RWPE2 (cell line): ENCODE data around the gene HMGXB3.

Experiments
- ATAC-seq: fragments of 200-7000 bp; cut with Tn5 transposase; 3 replicates; pipeline ENCODE4 v1.9.1; 2021; ENCODE audit warnings: low read depth
- DNase-seq: peaks from one replicate; pipeline ENCODE4 v3.0.0-alpha.2; 2020; ENCODE audit warnings: low spot score
- H3K27ac ChIP-seq: fragments of 450-650 bp; 2 replicates; pipeline ENCODE4 v1.5.1; 2017; ENCODE audit warnings: mild to moderate bottlenecking; ENCODE audit not compliant: poor library complexity, severe bottlenecking
- H3K27me3 ChIP-seq: fragments of 250-450 bp; sonication (Bioruptor Pico); 2 replicates; pipeline ENCODE4 v1.5.1; 2021; ENCODE audit warnings: mild to moderate bottlenecking, moderate library complexity; ENCODE audit not compliant: insufficient read depth, poor library complexity, severe bottlenecking
- H3K36me3 ChIP-seq: fragments of 250-450 bp; sonication (Bioruptor Pico); 2 replicates; pipeline ENCODE4 v1.5.1; 2020; ENCODE audit warnings: low read depth, mild to moderate bottlenecking, moderate library complexity
- H3K4me1 ChIP-seq: fragments of 250-450 bp; sonication (Bioruptor Pico); 2 replicates; pipeline ENCODE4 v1.5.1; 2021; ENCODE audit warnings: mild to moderate bottlenecking, moderate library complexity; ENCODE audit not compliant: insufficient read depth, poor library complexity, severe bottlenecking
- H3K4me3 ChIP-seq: fragments of 250-450 bp; sonication (Bioruptor Pico); 2 replicates; pipeline ENCODE4 v1.5.1; 2021; ENCODE audit warnings: mild to moderate bottlenecking, moderate library complexity; ENCODE audit not compliant: severe bottlenecking
- H3K9me3 ChIP-seq: fragments of 250-450 bp; sonication (Bioruptor Pico); 2 replicates; pipeline ENCODE4 v1.5.1; 2021; ENCODE audit warnings: mild to moderate bottlenecking, moderate library complexity; ENCODE audit not compliant: severe bottlenecking
- CTCF ChIP-seq: fragments of 450-650 bp; IDR thresholded peaks from one replicate; pipeline ENCODE4 v1.5.1; 2017; ENCODE audit warnings: mild to moderate bottlenecking, moderate library complexity; ENCODE audit not compliant: poor library complexity, severe bottlenecking

The HMGXB3 gene

DNA sequence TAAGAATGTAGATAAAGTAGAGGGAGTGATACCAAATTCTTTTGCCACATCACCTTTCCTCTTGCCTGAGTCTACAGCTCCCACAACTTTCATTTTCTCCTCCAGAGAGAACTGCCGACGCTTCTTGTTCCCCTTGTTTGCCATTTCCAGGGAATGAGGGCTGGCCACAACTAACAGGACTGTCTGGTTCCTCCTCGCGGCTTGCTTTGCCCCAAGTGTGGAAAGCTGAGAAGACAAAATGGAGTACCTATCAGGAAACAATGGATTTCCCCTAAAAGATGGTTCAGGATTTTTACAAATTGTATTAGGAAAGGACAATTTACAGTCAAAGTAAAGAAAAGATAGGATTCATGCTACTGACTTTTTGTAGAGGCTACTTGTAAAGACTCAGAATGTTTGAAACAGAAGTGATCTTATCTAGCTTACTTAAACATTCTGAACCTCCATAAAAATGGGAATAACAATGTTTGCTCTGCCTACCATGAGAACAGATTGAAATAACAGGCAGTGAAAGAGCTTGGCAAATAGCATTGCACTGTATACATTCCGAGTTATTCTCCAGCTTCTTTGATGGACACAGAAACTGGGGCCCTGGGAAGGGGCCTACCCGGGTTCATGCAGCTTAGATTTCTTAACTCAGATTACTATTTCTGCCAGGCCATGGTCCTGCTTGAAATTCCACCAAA is 4.2 kb upstream of the HMGXB3 start:
- DNase-seq (no peak), ATAC-seq (no peak)
- Histone ChIP-seq H3K36me3 (no peaks in the 10 kb centered on the region; the same call in 1 of the 2 replicates), H3K27me3 (no peaks in the 10 kb centered on the region), H3K9me3 (no peaks in the 10 kb centered on the region), H3K27ac (no peak overlapping the region), H3K4me1 (peaks cover 5% of the 10 kb centered on the region), H3K4me3 (no peak overlapping the region)
- no peak for TF ChIP-seq CTCF

- ATAC-seq = no peak
- TF ChIP-seq CTCF = no peak
These were observed 2.3 kb upstream of the HMGXB3 start for GRCh38 chr5:149998281-149998680.

DNA sequence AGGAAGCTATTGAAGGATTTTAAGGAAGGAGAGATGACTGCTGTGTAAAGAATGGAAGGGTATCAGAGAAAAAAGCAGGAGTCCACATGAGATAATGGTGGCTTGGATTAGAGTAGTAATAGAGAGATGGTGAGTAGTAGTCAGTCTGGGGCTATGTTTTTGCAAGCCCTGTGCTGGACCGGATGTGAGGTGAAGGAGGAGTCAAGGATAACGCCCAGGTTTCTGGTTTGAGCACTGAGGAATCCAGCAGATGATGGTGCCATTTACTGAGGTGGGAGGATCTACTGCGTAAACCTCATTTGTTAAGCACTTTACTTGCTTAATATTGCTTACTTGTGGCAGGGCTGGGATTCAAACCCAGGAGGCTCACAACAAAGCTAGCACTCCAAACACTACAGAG is 1.2 kb upstream of the HMGXB3 start:
- Histone ChIP-seq H3K4me1 (peaks cover 16% of the 10 kb centered on the region), H3K4me3 (peak overlapping the region; percentile 60), H3K36me3 (peaks cover 19% of the 10 kb centered on the region), H3K27me3 (no peaks in the 10 kb centered on the region), H3K9me3 (no peaks in the 10 kb centered on the region), H3K27ac (peak overlapping the region; percentile 69)
- ATAC-seq (no peak), DNase-seq (no peak)
- TF ChIP-seq CTCF = no peak

More at GRCh38 chr5:149998281-149998680, 2.3 kb upstream of the HMGXB3 start:
- H3K9me3 ChIP-seq = no peaks in the 10 kb centered on the region
- DNase-seq = no peak
- peaks cover 16% of the 10 kb centered on the region for H3K4me1 ChIP-seq
- no peaks in the 10 kb centered on the region for H3K27me3 ChIP-seq
- peaks cover 14% of the 10 kb centered on the region for H3K36me3 ChIP-seq
- H3K27ac ChIP-seq = no peak overlapping the region
- H3K4me3 ChIP-seq = no peak overlapping the region

- peak overlapping the region; percentile 69 for H3K27ac ChIP-seq
- peaks cover 16% of the 10 kb centered on the region for H3K4me1 ChIP-seq
- no peak for ATAC-seq
- H3K27me3 ChIP-seq = no peaks in the 10 kb centered on the region
- H3K9me3 ChIP-seq = no peaks in the 10 kb centered on the region
- H3K36me3 ChIP-seq = peaks cover 24% of the 10 kb centered on the region
- TF ChIP-seq CTCF = no peak
- peak overlapping the region; percentile 60 for H3K4me3 ChIP-seq
- no peak for DNase-seq
These were observed 678 bp upstream of the HMGXB3 start for GRCh38 chr5:149999866-150000255.

- ATAC-seq (peak; percentile 19), DNase-seq (no peak)
- TF ChIP-seq CTCF = no peak
- Histone ChIP-seq H3K4me1 (peaks cover 16% of the 10 kb centered on the region), H3K27me3 (no peaks in the 10 kb centered on the region), H3K9me3 (no peaks in the 10 kb centered on the region), H3K36me3 (peaks cover 34% of the 10 kb centered on the region), H3K27ac (peak overlapping the region; percentile 69), H3K4me3 (peak overlapping the region; percentile 60)
These were observed 586 bp downstream of the HMGXB3 start for GRCh38 chr5:150000990-150001659.
